Activated naive CD4-positive, alpha-beta T cell treated with anti-CD3 and anti-CD28 coated beads, Interleukin-2, amount 50 U/mL, for 24 hours (primary cell): ENCODE results near the gene TLR5.

Source experiments
- H3K27ac Mint-ChIP-seq: one replicate; pipeline ENCODE4 v1.8.0; 2021; ENCODE audit warnings: mild to moderate bottlenecking, mixed read lengths
- H3K27me3 Mint-ChIP-seq: one replicate; pipeline ENCODE4 v1.8.0; 2021; ENCODE audit warnings: mixed read lengths
- H3K36me3 Mint-ChIP-seq: one replicate; pipeline ENCODE4 v1.8.0; 2021; ENCODE audit warnings: mixed read lengths
- H3K4me1 Mint-ChIP-seq: one replicate; pipeline ENCODE4 v1.8.0; 2021; ENCODE audit warnings: mixed read lengths
- H3K4me3 Mint-ChIP-seq: one replicate; pipeline ENCODE4 v1.8.0; 2021; ENCODE audit warnings: mild to moderate bottlenecking, mixed read lengths
- H3K9me3 Mint-ChIP-seq: one replicate; pipeline ENCODE4 v1.8.0; 2021; ENCODE audit warnings: mixed read lengths

Gene TLR5

DNA sequence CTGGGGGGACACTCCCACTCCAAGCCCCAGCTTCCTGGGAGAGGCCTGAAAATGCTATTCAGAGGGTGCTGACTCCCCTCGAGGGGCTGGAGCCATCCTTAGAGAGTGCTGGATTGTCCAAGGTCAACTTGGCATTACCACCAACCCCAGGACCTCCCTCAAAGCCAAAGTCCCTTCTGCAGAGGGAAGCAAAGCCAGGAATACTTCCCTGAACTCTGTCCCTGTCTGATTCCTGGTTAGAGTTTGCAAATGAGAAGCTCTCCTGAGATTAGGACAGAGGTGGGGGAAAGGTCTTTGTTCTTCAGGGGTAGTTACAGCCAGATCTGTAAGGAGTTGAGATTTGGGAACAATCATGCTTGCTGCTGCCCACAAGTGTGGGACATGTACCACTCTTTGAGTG, 45.3 kb downstream of the TLR5 start:
- H3K9me3 Mint-ChIP-seq: no peaks in the 10 kb centered on the region
- H3K36me3 Mint-ChIP-seq: peaks cover 5% of the 10 kb centered on the region
- H3K27me3 Mint-ChIP-seq: peaks cover 5% of the 10 kb centered on the region
- no peak overlapping the region for H3K4me3 Mint-ChIP-seq
- H3K27ac Mint-ChIP-seq: no peak overlapping the region
- H3K4me1 Mint-ChIP-seq: no peaks in the 10 kb centered on the region

DNA sequence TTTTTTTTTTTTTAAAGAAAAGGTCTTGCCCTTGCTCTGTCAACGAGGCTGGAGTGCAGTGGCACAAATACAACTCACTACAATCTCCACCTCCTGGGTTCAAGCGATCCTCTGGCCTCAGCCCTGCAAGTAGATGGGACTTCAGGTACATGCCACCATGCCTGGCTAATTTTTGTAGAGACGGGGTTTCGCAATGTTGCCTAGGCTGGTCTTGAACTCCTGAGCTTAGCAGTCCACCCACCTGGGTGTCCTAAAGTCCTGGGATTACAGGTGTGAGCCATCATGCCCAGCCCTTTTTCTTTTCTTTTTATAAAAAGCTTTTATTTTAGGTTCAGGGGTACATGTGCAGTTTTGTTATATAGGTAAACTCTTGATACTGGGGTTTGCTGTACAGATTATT, 47.2 kb downstream of the TLR5 start:
- peaks cover 2% of the 10 kb centered on the region for H3K36me3 Mint-ChIP-seq
- no peaks in the 10 kb centered on the region for H3K9me3 Mint-ChIP-seq
- no peak overlapping the region for H3K4me3 Mint-ChIP-seq
- H3K27ac Mint-ChIP-seq: no peak overlapping the region
- H3K4me1 Mint-ChIP-seq: no peaks in the 10 kb centered on the region
- H3K27me3 Mint-ChIP-seq: peaks cover 2% of the 10 kb centered on the region

DNA sequence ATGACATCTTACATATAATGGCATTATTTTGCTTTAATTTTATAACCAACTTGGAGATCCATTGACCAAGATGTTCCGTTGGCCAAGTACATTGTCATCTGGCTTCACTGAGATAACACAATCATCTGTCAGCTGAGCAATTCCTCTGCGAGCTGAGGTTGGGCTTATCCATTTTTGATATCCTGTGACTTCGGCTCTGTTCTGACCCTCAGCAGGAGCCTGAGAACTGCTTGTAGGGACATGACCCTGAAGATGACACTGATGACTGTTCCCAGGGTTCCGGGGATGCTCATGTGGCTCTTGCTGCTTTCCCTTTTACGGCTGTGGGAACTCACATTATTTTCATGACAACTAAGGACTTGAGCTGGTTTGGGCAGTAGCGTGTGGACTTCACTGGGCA, 51.2 kb downstream of the TLR5 start:
- no peaks in the 10 kb centered on the region for H3K9me3 Mint-ChIP-seq
- H3K36me3 Mint-ChIP-seq: no peaks in the 10 kb centered on the region
- peaks cover 9% of the 10 kb centered on the region for H3K4me1 Mint-ChIP-seq
- H3K27me3 Mint-ChIP-seq: no peaks in the 10 kb centered on the region
- H3K4me3 Mint-ChIP-seq: no peak overlapping the region
- no peak overlapping the region for H3K27ac Mint-ChIP-seq

DNA sequence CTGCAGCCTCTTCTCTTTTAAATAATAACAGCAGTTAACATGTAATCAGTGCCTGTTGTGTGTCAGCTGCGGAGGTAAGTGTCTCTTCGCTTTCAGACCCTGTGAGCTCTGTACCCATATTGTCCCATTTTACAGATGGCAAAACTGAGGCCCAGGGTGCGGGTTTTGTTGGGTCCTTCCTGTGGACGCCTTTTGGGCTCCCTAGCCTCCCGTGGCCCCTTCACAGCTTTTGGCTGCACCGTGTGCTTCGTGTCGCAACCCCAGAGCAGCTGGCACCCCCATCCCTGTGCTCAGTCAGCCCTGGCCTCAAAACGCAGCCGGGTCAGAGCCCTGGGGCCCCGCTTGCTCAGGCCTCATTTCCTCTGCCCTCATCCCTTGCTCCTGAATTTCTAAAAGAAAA, 53.8 kb downstream of the TLR5 start:
- H3K27ac Mint-ChIP-seq: no peak overlapping the region
- H3K4me3 Mint-ChIP-seq: no peak overlapping the region
- H3K36me3 Mint-ChIP-seq: no peaks in the 10 kb centered on the region
- H3K4me1 Mint-ChIP-seq: peaks cover 12% of the 10 kb centered on the region
- H3K27me3 Mint-ChIP-seq: no peaks in the 10 kb centered on the region
- H3K9me3 Mint-ChIP-seq: no peaks in the 10 kb centered on the region

DNA sequence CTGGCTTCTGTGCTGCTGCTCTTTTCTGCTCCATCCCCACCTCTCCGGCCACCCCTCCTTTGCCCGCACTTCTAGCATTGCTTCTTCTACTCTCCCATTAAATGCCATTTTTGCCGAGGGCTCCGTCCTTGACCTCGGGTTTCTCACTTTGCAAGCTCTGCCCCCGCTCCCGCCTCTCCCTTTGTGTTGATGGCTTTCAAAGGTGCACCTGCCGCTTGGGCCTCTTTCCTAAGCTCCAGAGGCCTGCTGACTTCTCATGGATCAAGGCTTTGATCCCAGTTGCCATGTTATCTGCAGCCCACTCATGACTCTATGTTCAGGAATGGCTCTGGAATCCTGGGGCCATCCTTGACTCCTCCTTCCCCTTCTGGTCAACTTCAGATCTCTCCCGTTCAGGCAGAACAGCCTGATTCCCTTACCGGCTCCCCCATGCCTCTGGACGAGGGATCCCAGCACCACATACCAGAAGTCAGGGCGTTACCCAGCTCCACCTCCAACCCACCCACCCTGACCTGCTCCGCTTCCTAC, 54.3 kb downstream of the TLR5 start:
- Mint-ChIP-seq H3K9me3 (no peaks in the 10 kb centered on the region), H3K27ac (no peak overlapping the region), H3K4me3 (no peak overlapping the region), H3K4me1 (peaks cover 12% of the 10 kb centered on the region), H3K36me3 (no peaks in the 10 kb centered on the region), H3K27me3 (no peaks in the 10 kb centered on the region)

DNA sequence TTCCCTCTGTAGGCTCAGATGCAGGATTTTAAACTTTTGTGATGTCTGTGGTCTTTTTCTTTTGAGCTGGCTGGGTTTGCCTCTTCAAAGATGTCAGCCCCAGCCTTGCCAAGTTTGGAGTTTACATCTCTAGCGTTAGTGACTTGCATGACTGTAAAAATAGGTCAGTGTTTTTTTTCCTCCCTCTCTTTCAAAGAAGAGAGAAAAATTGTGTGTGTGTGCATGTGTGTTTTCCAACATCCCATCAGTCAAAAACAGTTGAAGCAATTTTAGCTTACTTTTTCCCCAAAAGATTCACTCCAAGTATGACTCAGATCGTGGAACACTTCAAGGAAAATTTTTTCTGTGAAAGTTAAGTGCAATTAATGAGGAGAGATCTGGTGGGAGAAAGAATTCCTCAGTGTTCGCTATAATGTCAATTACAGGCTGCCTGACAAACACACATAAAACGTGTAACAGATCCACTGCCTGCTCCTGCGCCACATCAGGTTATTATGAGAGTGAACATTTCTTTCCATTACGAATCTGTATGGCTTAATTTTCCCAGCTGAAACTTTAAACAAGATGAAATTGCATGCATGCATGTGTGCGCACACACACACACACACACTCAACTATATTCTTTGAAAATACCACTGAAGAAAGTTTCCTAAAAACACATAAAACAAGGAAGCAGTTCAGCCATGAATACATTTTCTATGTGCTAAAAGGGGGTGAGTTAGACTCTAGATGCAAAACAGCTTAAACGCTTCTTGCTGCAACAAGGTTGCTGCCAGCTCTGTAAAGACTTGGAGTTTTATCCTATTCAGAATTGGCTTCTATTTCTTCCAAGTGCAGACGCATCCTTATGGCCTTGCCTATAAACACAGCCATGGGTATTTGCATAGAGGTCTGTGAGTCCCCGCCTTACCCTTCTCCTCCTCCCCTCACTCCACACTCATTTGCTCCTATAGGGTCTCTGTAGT, 55.5 kb downstream of the TLR5 start:
- H3K4me3 Mint-ChIP-seq: no peak overlapping the region
- no peaks in the 10 kb centered on the region for H3K36me3 Mint-ChIP-seq
- H3K27me3 Mint-ChIP-seq: no peaks in the 10 kb centered on the region
- H3K4me1 Mint-ChIP-seq: peaks cover 12% of the 10 kb centered on the region
- no peak overlapping the region for H3K27ac Mint-ChIP-seq
- no peaks in the 10 kb centered on the region for H3K9me3 Mint-ChIP-seq

DNA sequence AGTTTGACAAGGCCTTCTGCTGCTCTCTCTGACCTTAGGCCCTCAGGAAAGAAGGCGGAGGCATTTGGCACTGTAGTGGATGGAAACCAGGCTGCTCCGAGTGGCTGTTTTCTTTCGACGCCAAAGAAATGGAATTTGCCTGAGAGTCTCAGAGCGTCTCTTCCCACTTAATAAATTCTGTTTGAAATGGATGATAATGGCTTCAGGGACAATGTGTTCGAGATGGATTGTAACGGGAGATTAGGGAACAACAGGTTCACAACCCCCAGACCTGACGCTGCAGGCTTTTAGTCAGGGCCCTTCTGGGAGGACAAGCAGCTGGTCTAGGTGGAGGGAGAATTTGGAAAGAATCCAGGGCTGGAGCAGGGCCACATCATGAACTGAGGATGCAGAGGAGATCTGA, 58.6 kb downstream of the TLR5 start:
- no peaks in the 10 kb centered on the region for H3K27me3 Mint-ChIP-seq
- H3K9me3 Mint-ChIP-seq: no peaks in the 10 kb centered on the region
- no peak overlapping the region for H3K4me3 Mint-ChIP-seq
- peaks cover 12% of the 10 kb centered on the region for H3K4me1 Mint-ChIP-seq
- no peaks in the 10 kb centered on the region for H3K36me3 Mint-ChIP-seq
- H3K27ac Mint-ChIP-seq: no peak overlapping the region

DNA sequence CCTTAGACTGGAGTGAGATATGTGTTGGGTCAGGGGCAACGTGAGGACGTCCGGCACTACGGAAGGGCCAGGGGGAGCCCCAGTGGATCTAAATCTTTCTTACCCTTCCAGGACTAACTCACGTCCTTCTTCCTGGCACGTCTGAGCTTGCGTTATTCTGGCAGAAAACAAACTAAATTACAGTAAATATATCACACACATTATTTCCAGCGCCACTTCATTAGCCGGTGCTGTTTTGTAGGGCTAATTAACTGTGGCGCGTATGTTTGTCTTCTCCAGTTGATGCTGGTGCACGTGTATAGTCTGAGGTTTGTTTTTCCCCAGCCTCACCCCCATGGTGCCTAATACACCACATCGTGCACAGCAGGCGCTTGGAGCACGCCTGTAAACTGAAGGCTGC, 59.2 kb downstream of the TLR5 start:
- Mint-ChIP-seq H3K36me3 (no peaks in the 10 kb centered on the region), H3K4me1 (peaks cover 12% of the 10 kb centered on the region), H3K9me3 (no peaks in the 10 kb centered on the region), H3K27me3 (no peaks in the 10 kb centered on the region), H3K27ac (no peak overlapping the region), H3K4me3 (no peak overlapping the region)

DNA sequence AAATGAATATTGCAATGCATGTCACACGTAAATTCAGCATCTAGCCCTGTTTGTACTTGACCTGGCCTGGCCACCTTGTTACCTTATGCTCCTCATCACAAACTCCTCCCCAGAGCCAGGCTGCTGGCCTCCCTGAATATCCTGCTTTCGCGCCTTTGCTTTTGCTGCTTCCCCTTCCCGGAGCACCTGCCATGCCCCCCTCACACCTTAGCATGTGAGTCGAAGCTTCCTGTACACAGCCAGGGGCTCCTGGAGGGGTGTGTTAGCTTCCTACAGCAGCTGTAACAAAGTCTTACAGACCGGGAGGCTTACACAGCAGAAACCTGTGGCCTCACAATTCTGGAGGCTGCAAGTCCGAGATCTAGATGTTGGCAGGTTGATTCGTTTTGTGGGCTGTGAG, 60.1 kb downstream of the TLR5 start:
- peak overlapping the region; percentile 30 for H3K4me3 Mint-ChIP-seq
- H3K27ac Mint-ChIP-seq: no peak overlapping the region
- H3K27me3 Mint-ChIP-seq: no peaks in the 10 kb centered on the region
- no peaks in the 10 kb centered on the region for H3K36me3 Mint-ChIP-seq
- H3K4me1 Mint-ChIP-seq: peaks cover 12% of the 10 kb centered on the region
- no peaks in the 10 kb centered on the region for H3K9me3 Mint-ChIP-seq

DNA sequence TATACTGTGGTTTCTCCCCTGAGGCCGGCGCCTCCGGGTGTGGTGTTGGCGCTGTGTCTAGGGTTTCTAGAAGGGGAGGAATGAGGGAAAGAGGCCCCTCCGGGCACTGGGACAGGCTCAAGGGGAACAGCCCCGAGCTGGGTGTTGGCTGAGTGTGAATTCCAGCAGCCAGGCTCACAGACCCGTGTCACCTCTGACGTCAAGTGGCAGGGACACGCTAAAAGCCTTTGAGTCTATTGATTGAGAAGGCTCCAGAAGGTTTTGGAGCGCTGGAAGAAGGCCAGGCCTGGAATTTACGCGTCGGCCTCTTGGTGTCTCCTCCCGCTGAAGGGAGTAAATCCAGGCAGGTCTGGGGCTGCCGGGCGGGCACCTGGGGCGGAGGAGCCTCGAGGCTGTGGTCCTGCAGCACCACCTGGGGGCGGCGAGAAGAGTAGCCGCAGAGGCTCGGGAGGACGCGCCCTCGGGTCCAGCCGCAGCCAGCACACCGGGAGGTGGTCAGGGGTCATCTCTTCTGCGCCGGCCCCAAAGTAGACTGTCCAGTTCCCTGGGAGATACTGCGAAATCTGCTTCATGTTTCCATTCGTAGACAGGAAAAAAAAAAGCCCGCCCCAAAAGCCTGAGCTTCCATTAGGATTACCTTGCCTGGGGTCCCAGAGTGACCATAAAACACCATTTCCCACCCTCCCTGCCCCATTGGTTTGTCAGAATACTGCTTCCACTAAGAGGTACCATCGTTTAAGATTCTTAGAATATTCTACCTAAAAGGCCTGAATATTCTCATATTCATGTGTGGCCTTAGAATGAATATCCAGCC, 61.7 kb downstream of the TLR5 start:
- Mint-ChIP-seq H3K27ac (no peak overlapping the region), H3K9me3 (no peaks in the 10 kb centered on the region), H3K27me3 (no peaks in the 10 kb centered on the region), H3K36me3 (no peaks in the 10 kb centered on the region), H3K4me3 (peak overlapping the region; percentile 81), H3K4me1 (no peaks in the 10 kb centered on the region)

DNA sequence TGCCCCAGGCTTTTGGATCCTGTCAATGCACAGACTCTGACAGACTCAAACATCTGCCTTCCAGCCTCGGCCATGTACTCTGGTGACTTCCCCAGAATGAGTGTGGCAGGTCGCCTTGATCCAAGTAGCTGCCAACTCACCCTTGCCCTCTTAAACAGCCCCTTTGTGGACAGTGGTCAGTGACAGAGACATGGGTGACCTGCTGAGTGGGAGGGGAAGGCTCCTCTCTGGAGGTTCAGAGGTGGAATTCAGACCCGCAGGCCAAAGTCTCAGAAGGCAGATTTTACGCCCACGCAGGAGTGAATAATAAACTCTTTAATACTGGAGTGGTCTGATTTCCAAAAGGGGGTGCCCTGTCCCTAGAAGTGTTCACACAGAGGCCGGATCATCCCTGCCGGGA, 63.5 kb downstream of the TLR5 start:
- Mint-ChIP-seq H3K27ac (no peak overlapping the region), H3K4me3 (no peak overlapping the region), H3K27me3 (no peaks in the 10 kb centered on the region), H3K36me3 (no peaks in the 10 kb centered on the region), H3K4me1 (no peaks in the 10 kb centered on the region), H3K9me3 (no peaks in the 10 kb centered on the region)

DNA sequence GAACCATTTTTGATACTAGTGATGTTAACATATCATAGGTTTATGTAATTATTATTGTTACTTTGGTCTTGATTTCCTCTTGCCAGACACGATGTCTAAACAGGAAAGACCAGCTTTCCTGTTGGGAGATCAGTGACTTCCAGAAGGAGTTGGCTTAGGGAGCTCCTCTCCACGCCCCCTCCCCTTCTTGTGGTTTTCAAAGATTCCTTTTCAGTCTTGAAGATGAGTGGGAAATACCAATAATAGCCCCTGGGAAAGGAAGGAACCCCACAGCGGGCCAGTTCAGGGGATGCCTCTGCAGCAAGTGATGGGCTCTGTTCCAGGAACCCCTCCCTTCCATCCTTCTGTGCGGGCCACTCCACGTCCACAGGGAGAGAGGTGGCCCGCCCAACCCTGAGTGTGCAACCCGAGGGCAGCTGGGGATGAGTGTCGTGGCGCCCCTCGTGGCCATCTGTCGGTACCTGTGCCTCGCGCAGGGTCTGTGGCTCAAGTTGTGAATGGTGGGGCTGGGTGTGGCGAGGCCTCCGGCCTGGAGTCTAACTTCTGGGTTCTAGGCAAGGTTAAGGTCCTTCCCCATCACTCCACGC, 65.7 kb downstream of the TLR5 start:
- H3K4me3 Mint-ChIP-seq: no peak overlapping the region
- H3K9me3 Mint-ChIP-seq: no peaks in the 10 kb centered on the region
- no peaks in the 10 kb centered on the region for H3K36me3 Mint-ChIP-seq
- H3K4me1 Mint-ChIP-seq: no peaks in the 10 kb centered on the region
- no peaks in the 10 kb centered on the region for H3K27me3 Mint-ChIP-seq
- no peak overlapping the region for H3K27ac Mint-ChIP-seq

DNA sequence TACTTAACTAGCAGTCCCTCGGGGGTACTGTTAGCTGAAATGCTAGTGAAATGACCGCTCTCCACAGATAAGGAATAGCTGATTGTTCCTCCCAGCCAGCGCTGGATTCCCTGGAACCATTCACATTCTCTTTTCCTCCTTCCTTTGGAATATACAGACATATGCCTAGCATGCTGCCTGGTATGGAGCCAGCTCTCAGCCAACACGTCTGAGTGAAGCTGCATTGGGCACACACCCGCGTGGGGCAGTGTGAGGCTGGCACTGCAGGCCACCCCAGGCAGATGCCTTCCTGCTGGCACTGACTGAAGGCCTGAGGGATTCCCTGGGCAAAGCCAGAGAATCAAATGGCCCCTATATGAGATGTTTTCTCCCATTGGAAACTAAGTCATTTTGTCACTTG, 66.7 kb downstream of the TLR5 start:
- no peaks in the 10 kb centered on the region for H3K27me3 Mint-ChIP-seq
- no peak overlapping the region for H3K27ac Mint-ChIP-seq
- H3K4me1 Mint-ChIP-seq: no peaks in the 10 kb centered on the region
- H3K9me3 Mint-ChIP-seq: no peaks in the 10 kb centered on the region
- H3K4me3 Mint-ChIP-seq: no peak overlapping the region
- H3K36me3 Mint-ChIP-seq: no peaks in the 10 kb centered on the region

DNA sequence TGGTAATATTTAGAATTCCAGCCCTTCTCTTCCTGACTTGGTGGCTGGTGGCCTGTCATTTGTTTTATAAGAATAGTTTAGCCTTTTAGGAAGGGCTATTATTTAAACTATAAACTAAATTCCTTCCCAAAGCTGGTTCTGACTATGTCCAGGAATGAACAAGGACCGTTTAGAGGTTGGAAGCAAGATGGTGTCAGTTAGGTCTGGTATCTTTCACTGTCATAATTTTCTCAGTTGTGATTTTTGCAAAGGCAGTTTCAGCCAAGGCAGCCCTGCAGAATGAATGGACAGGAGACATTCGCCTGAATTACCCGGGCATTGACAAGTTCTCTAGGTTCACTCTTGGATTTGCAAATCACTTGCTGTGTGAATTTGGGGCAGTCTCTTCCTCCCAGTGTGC, 67.2 kb downstream of the TLR5 start:
- Mint-ChIP-seq H3K27me3 (no peaks in the 10 kb centered on the region), H3K27ac (no peak overlapping the region), H3K9me3 (no peaks in the 10 kb centered on the region), H3K4me1 (no peaks in the 10 kb centered on the region), H3K4me3 (no peak overlapping the region), H3K36me3 (no peaks in the 10 kb centered on the region)

DNA sequence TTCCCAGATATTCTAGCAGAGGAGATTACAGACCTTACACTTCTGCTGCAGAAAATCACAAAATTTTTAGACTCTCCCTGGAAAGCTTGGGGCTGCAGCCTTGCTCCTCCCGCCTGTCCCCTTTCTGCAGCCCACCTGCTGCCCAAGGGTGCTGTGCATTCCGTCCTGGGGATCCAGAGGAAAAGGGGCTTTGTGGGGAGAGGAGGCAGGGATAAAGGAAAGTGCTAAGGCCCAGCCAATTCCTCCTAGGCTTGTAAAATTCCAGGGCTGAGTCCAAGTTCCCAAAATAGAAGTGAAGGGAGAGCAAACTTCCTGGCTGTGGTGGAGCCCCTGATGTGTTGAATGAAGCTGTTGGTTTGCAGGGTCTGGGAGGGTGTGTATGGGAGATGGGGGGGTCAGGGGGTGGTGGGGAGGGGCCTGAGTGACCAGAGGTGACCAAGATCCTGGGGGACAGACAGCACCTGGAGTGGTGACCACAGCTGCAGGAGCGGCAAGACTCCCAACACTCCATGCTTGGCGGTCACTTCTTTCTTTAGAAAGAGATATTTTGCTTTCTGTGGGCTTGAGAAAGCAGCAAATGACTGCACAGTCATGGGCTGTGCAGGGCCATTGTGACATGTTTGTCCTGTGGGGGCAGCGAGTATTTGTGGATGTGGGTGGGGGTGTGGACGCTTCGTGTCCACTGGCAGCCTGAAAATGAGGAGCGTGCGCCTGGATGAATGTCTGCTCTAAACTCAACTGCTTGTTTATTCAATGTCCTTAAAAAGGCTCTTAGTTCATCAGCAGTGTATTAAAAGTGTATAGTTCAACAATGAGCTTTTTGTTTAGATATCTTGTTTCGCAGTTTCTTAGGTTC, 68.4 kb downstream of the TLR5 start:
- Mint-ChIP-seq H3K27me3 (no peaks in the 10 kb centered on the region), H3K9me3 (no peaks in the 10 kb centered on the region), H3K36me3 (no peaks in the 10 kb centered on the region), H3K4me3 (no peak overlapping the region), H3K4me1 (no peaks in the 10 kb centered on the region), H3K27ac (no peak overlapping the region)
